Measurements from ENCODE around the gene LRRC18.

DNA sequence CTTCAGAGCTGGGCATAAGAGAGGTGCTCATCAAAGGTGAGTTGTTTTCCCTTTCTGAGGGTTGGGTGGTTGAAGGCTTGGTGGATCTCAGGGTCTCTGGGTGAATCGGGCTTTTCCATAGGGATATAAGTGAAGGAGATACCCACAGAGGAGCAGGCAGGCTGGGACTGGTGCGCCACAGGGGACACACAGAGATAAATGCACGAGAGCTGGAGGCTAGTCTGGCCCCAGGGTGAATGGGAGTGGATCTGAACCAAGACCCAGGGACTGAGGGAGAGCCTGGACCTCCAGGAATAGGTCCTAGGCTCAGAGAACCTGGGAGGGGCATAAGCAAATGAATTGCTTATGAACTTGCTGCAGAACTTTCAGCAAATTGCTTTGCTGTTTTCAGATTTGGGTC is 61.5 kb downstream of the LRRC18 start:
- TF ChIP-seq CTCF (IDR thresholded peaks at IDR 0.05): no peak
- TF ChIP-seq POLR2A (IDR thresholded peaks at IDR 0.05): no peak
